K562 (cell line): Measurements from ENCODE around the gene SKP2. TPM values are rescaled to one million over a fixed set of nuclear protein-coding genes. Genes with fewer than 3 reads are reported as not detected.

Experiments used
- FUS ChIP-seq: fragments of 200-400 bp; formaldehyde crosslinking; optimal IDR thresholded peaks from 2 replicates; pipeline ENCODE3; 2017; ENCODE audit warnings: low read depth, low read length
- GABPA ChIP-seq: fragments of 200-800 bp; sonication (Bioruptor generic); conservative IDR thresholded peaks from 2 replicates; pipeline ENCODE4 v1.6.1; 2016; ENCODE audit warnings: low read depth, missing genetic modification characterization, missing compliant biosample characterization
- GATAD2A ChIP-seq: fragments of 450-650 bp; IDR thresholded peaks from 2 replicates; pipeline ENCODE4 v1.6.1; 2017
- MCM2 ChIP-seq: fragments of 450-650 bp; IDR thresholded peaks from 2 replicates; pipeline ENCODE4 v1.6.1; 2017; ENCODE audit warnings: low read depth, mild to moderate bottlenecking
- MEF2D ChIP-seq: conservative IDR thresholded peaks from 2 replicates; pipeline ENCODE4 v1.6.1; 2016; ENCODE audit warnings: low read depth, missing genetic modification characterization, missing compliant biosample characterization
- MLLT1 ChIP-seq, 2 experiments: fragments of 450-650 bp; IDR thresholded peaks; 2 replicates each; pipeline ENCODE4 v1.6.1; 2016
- PKNOX1 ChIP-seq: fragments of 450-650 bp; IDR thresholded peaks from 2 replicates; pipeline ENCODE4 v1.6.1; 2016
- POLR2AphosphoS5 ChIP-seq: IDR thresholded peaks from 2 replicates; pipeline ENCODE4 v1.6.1; 2011; ENCODE audit warnings: mild to moderate bottlenecking, low read depth, low read length, moderate library complexity; ENCODE audit not compliant: control insufficient read depth, insufficient read depth
- RBBP5 ChIP-seq: fragments of 200-600 bp; sonication (generic); IDR thresholded peaks from 2 replicates; pipeline ENCODE4 v1.6.1; 2012; ENCODE audit warnings: borderline replicate concordance, mild to moderate bottlenecking, low read length, control low read depth, inconsistent platforms; ENCODE audit not compliant: insufficient read depth, poor library complexity, severe bottlenecking
- SAFB ChIP-seq: fragments of 200-400 bp; formaldehyde crosslinking; IDR thresholded peaks from 2 replicates; pipeline ENCODE4 v1.6.1; 2017; ENCODE audit warnings: low read depth, low read length, borderline replicate concordance
- SPI1 ChIP-seq: IDR thresholded peaks from 2 replicates; pipeline ENCODE4 v1.6.1; 2011; ENCODE audit warnings: low read depth, low read length, control low read depth, borderline replicate concordance
- SRSF9 ChIP-seq: fragments of 200-400 bp; formaldehyde crosslinking; IDR thresholded peaks from 2 replicates; pipeline ENCODE4 v1.6.1; 2017; ENCODE audit warnings: low read depth, low read length, borderline replicate concordance
- TGIF2 ChIP-seq: sonication (generic); formaldehyde crosslinking; IDR thresholded peaks from 2 replicates; pipeline ENCODE4 v1.8.1; 2022; ENCODE audit warnings: mild to moderate bottlenecking, missing genetic modification reagents, moderate library complexity
- USF1 ChIP-seq: sonication (generic); formaldehyde crosslinking; IDR thresholded peaks from 2 replicates; pipeline ENCODE4 v1.9.0; 2022; ENCODE audit warnings: mild to moderate bottlenecking, missing genetic modification reagents
- ZBTB2 ChIP-seq: fragments of 450-650 bp; IDR thresholded peaks from 2 replicates; pipeline ENCODE4 v1.6.1; 2016; ENCODE audit warnings: antibody characterized with exemption
- ZFP30 ChIP-seq: fragments of 250-450 bp; sonication (Bioruptor Pico); IDR thresholded peaks from 2 replicates; pipeline ENCODE4 v1.8.0; 2022; ENCODE audit warnings: moderate library complexity, mild to moderate bottlenecking, inconsistent platforms, borderline replicate concordance
- ZNF12 ChIP-seq: sonication (generic); formaldehyde crosslinking; IDR thresholded peaks from 2 replicates; pipeline ENCODE4 v1.4.0; 2020; ENCODE audit warnings: mild to moderate bottlenecking, missing genetic modification reagents
- ZNF282 ChIP-seq: sonication (generic); formaldehyde crosslinking; IDR thresholded peaks from 2 replicates; pipeline ENCODE4 v1.8.1; 2023; ENCODE audit warnings: missing genetic modification reagents
- ZNF445 ChIP-seq: fragments of 250-450 bp; sonication (Bioruptor Pico); IDR thresholded peaks from 2 replicates; pipeline ENCODE4 v1.4.0; 2020; ENCODE audit warnings: low read depth, mild to moderate bottlenecking, moderate library complexity
- ZNF655 ChIP-seq: fragments of 250-450 bp; sonication (Bioruptor Pico); IDR thresholded peaks from 2 replicates; pipeline ENCODE4 v1.5.0; 2021
- ZNF764 ChIP-seq: fragments of 250-450 bp; sonication (Bioruptor Pico); IDR thresholded peaks from 2 replicates; pipeline ENCODE4 v1.4.0; 2020; ENCODE audit warnings: low read depth, mild to moderate bottlenecking, moderate library complexity
- polyA plus RNA-seq, 8 experiments: library from polyadenylated mRNA; depleted of rRNA in 4 of 8; stranded (reverse) in 5 of 8; unstranded in 3 of 8; fragments of >200 nt; fragmentation: Nextera tagmentation in 2 of 8; fragmentation: Illumina TruSeq in 1 of 8; extraction: Ambion mirVana in 2 of 8; extraction: Trizol in 1 of 8; gene quantifications; 2 replicates each; pipeline versions ENCODE4 v1.2.1 to v1.2.3, GENCODE V29; 2011 to 2014; ENCODE audit warnings: inconsistent platforms in 1 of 8, missing spikeins in 1 of 8
- total RNA-seq, 7 experiments: library from RNA; depleted of rRNA in 6 of 7; stranded (reverse); fragments of >200 nt in 6 of 7; fragmentation: Illumina TruSeq in 2 of 7; extraction: Trizol in 2 of 7; gene quantifications; 2 replicates each; pipeline versions ENCODE4 v1.2.1 to v1.2.3, GENCODE V29; 2011 to 2021; ENCODE audit warnings: low replicate concordance in 1 of 7

The SKP2 gene
- total and polyA plus RNA-seq, 9 of the 15 experiments (the other 6 are each of a cell fraction or from before 2014, with no cell fraction given): 30.0 to 97.5 (median 80.8) TPM

DNA sequence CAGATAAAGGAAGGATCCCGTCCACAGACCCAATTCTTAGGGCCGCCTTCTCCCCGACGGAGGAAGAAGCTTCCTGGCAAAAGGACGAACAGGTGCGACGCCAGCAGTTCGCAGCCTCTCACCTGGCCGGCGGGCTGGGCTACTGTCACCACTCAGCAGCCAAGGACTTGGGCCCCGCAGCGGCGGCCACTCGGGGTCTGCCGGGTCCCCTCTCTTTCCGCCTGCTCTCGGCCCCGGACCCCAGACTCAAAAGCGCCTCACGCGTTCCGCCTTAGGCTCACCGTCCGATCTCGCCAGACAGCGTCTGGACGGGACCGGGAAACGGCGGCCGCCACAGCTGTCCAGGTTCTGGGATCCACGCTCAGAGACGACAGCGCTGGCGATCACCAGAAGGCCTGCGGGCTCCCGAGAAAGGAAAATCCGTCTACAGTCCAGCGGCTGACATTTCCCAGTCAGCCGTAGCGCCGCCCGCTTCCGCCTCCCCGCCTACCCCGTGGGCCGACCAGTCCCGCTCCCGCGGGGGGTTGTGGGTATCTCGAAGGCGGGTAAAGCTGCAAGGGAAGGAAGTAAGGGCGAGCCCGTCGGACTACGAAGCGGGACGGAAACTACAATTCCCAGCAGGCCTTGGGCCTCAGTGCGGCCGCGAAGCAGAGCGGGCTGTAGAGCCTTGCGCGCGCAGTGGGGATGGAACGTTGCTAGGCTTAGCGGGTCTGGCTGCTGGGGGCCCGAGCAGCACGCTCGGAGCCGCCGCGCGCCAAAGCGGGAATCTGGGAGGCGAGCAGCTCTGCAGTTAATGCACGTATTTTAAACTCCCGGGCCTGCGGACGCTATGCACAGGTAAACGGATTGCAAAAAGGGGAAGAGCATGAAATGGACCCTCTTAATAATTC lies at the start of gene SKP2, which contains the start of gene LMBRD2 (continued):
- peak; percentile 89 for TF ChIP-seq GABPA (tag)
- TF ChIP-seq ZNF445 (CRISPR knock-in tag): no peak
- TF ChIP-seq SPI1: peak; percentile 79
- no peak for TF ChIP-seq ZFP30 (CRISPR knock-in tag)
- peak; percentile 55 for TF ChIP-seq USF1 (CRISPR knock-in tag)
- TF ChIP-seq MCM2: no peak
- no peak for TF ChIP-seq SRSF9
- TF ChIP-seq ZNF282 (CRISPR knock-in tag): no peak
- no peak for TF ChIP-seq GATAD2A
- TF ChIP-seq ZNF764: no peak
- no peak for TF ChIP-seq ZNF655
- TF ChIP-seq MEF2D (tag): no peak
- TF ChIP-seq POLR2AphosphoS5: peak; percentile 76
- peak; percentile 87 for TF ChIP-seq RBBP5
- TF ChIP-seq FUS: no peak
- peak; percentile 90; the same call in 1 of the 2 replicates for TF ChIP-seq TGIF2 (CRISPR knock-in tag)
- TF ChIP-seq SAFB: peak; percentile 42; the same call in 1 of the 2 replicates
- TF ChIP-seq ZNF12 (CRISPR knock-in tag): peak; percentile 78
- no peak for TF ChIP-seq PKNOX1
- peak in 1 of 2 experiments; percentile 58; a peak in 1 of 4 replicates for TF ChIP-seq MLLT1 (IDR thresholded peaks at IDR 0.05)
- no peak for TF ChIP-seq ZBTB2
